HUES6 (cell line): Measurements from ENCODE around the gene NR3C2.
"Not testable (repeated sequence)": the region's sequence is repeated elsewhere in the genome, so short reads cannot be mapped to it uniquely, and the experiment has no call there.

Experiments
- H3K27ac ChIP-seq: 2 replicates; pipeline ENCODE4 v1.7.0; 2013; ENCODE audit warnings: low read depth, mild to moderate bottlenecking, low read length, inconsistent platforms
- H3K27me3 ChIP-seq: 2 replicates; pipeline ENCODE4 v1.6.1; 2013; ENCODE audit warnings: low read length; ENCODE audit not compliant: control insufficient read depth, insufficient read depth
- H3K36me3 ChIP-seq: 2 replicates; pipeline ENCODE4 v1.6.1; 2013; ENCODE audit warnings: low read length; ENCODE audit not compliant: control insufficient read depth, insufficient read depth
- H3K4me1 ChIP-seq: 2 replicates; pipeline ENCODE4 v1.6.1; 2013; ENCODE audit warnings: low read length; ENCODE audit not compliant: control insufficient read depth, insufficient read depth
- H3K4me3 ChIP-seq: 2 replicates; pipeline ENCODE4 v1.5.1; 2013; ENCODE audit warnings: low read depth, low read length
- H3K9ac ChIP-seq: one replicate; pipeline ENCODE4 v1.6.1; 2013; ENCODE audit warnings: mild to moderate bottlenecking, low read length
- H3K9me3 ChIP-seq: 2 replicates; pipeline ENCODE4 v1.6.1; 2013; ENCODE audit warnings: low read depth, low read length; ENCODE audit not compliant: control insufficient read depth, insufficient read depth

The NR3C2 gene

GRCh38 chr4:148141501-148141900, 300.7 kb downstream of the NR3C2 start:
- H3K4me1 ChIP-seq = no peaks in the 10 kb centered on the region
- no peaks in the 10 kb centered on the region for H3K9me3 ChIP-seq
- H3K9ac ChIP-seq = no peak overlapping the region
- H3K27me3 ChIP-seq = no peaks in the 10 kb centered on the region
- no peaks in the 10 kb centered on the region for H3K36me3 ChIP-seq
- no peak overlapping the region for H3K27ac ChIP-seq
- H3K4me3 ChIP-seq = no peak overlapping the region

- H3K36me3 ChIP-seq = no peaks in the 10 kb centered on the region
- no peak overlapping the region for H3K4me3 ChIP-seq
- H3K27ac ChIP-seq = no peak overlapping the region
- H3K9me3 ChIP-seq = peaks cover 30% of the 10 kb centered on the region
- H3K27me3 ChIP-seq = no peaks in the 10 kb centered on the region
- no peaks in the 10 kb centered on the region for H3K4me1 ChIP-seq
- H3K9ac ChIP-seq = no peak overlapping the region
These were observed 315.4 kb downstream of the NR3C2 start for GRCh38 chr4:148126825-148127224.

- no peak overlapping the region for H3K9ac ChIP-seq
- H3K27ac ChIP-seq = no peak overlapping the region
- no peaks in the 10 kb centered on the region for H3K4me1 ChIP-seq
- no peaks in the 10 kb centered on the region for H3K36me3 ChIP-seq
- H3K27me3 ChIP-seq = no peaks in the 10 kb centered on the region
- H3K4me3 ChIP-seq = no peak overlapping the region
- H3K9me3 ChIP-seq = peaks cover 32% of the 10 kb centered on the region
These were observed 317.7 kb downstream of the NR3C2 start for GRCh38 chr4:148124512-148124911.

- not testable (repeated sequence) for H3K9ac ChIP-seq, H3K27ac ChIP-seq
- H3K9me3 ChIP-seq = peaks cover 32% of the 10 kb centered on the region
These were observed 319.1 kb downstream of the NR3C2 start for GRCh38 chr4:148123161-148123560.

GRCh38 chr4:148120216-148120615, 322.0 kb downstream of the NR3C2 start:
- Histone ChIP-seq H3K4me3 (no peak overlapping the region), H3K9me3 (peaks cover 24% of the 10 kb centered on the region), H3K36me3 (no peaks in the 10 kb centered on the region), H3K4me1 (peaks cover 3% of the 10 kb centered on the region; the same call in 1 of the 2 replicates), H3K9ac (no peak overlapping the region), H3K27me3 (no peaks in the 10 kb centered on the region), H3K27ac (no peak overlapping the region)

More at GRCh38 chr4:148123161-148123560, 319.1 kb downstream of the NR3C2 start:
- not testable (repeated sequence) for H3K4me3 ChIP-seq, H3K27me3 ChIP-seq, H3K36me3 ChIP-seq, H3K4me1 ChIP-seq

- Histone ChIP-seq H3K27ac (no peak overlapping the region), H3K4me3 (no peak overlapping the region), H3K9ac (no peak overlapping the region)
These were observed 323.6 kb downstream of the NR3C2 start for GRCh38 chr4:148118633-148119032.

GRCh38 chr4:148118179-148118578, 324.0 kb downstream of the NR3C2 start:
- no peak overlapping the region for H3K9ac ChIP-seq
- no peaks in the 10 kb centered on the region for H3K36me3 ChIP-seq
- H3K27me3 ChIP-seq = no peaks in the 10 kb centered on the region
- H3K9me3 ChIP-seq = peaks cover 5% of the 10 kb centered on the region
- H3K4me3 ChIP-seq = no peak overlapping the region
- peaks cover 8% of the 10 kb centered on the region; the same call in 1 of the 2 replicates for H3K4me1 ChIP-seq
- H3K27ac ChIP-seq = no peak overlapping the region

More at GRCh38 chr4:148118633-148119032, 323.6 kb downstream of the NR3C2 start:
- Histone ChIP-seq H3K9me3 (peaks cover 9% of the 10 kb centered on the region), H3K27me3 (no peaks in the 10 kb centered on the region), H3K36me3 (no peaks in the 10 kb centered on the region), H3K4me1 (peaks cover 8% of the 10 kb centered on the region; the same call in 1 of the 2 replicates)

- Histone ChIP-seq H3K9me3 (peaks cover 2% of the 10 kb centered on the region; the same call in 1 of the 2 replicates), H3K27me3 (no peaks in the 10 kb centered on the region), H3K9ac (no peak overlapping the region), H3K4me1 (peaks cover 15% of the 10 kb centered on the region; the same call in 1 of the 2 replicates), H3K36me3 (no peaks in the 10 kb centered on the region), H3K27ac (no peak overlapping the region), H3K4me3 (no peak overlapping the region)
These were observed 325.2 kb downstream of the NR3C2 start for GRCh38 chr4:148116969-148117368.

GRCh38 chr4:148116264-148116663, 325.9 kb downstream of the NR3C2 start:
- no peak overlapping the region for H3K27ac ChIP-seq
- no peak overlapping the region for H3K9ac ChIP-seq
- peaks cover 2% of the 10 kb centered on the region; the same call in 1 of the 2 replicates for H3K9me3 ChIP-seq
- peaks cover 15% of the 10 kb centered on the region; the same call in 1 of the 2 replicates for H3K4me1 ChIP-seq
- H3K36me3 ChIP-seq = no peaks in the 10 kb centered on the region
- no peaks in the 10 kb centered on the region for H3K27me3 ChIP-seq
- no peak overlapping the region for H3K4me3 ChIP-seq

- no peak overlapping the region for H3K9ac ChIP-seq
- H3K27me3 ChIP-seq = no peaks in the 10 kb centered on the region
- no peak overlapping the region for H3K27ac ChIP-seq
- H3K4me1 ChIP-seq = peaks cover 15% of the 10 kb centered on the region; the same call in 1 of the 2 replicates
- no peaks in the 10 kb centered on the region for H3K36me3 ChIP-seq
- no peaks in the 10 kb centered on the region for H3K9me3 ChIP-seq
- H3K4me3 ChIP-seq = no peak overlapping the region
These were observed 327.8 kb downstream of the NR3C2 start for GRCh38 chr4:148114436-148114835.

- H3K27ac ChIP-seq = no peak overlapping the region
These were observed 329.8 kb downstream of the NR3C2 start for GRCh38 chr4:148112231-148112982.

More at GRCh38 chr4:148112231-148112982, 329.8 kb downstream of the NR3C2 start:
- H3K4me3 ChIP-seq = no peak overlapping the region
- no peaks in the 10 kb centered on the region for H3K36me3 ChIP-seq
- peaks cover 15% of the 10 kb centered on the region; the same call in 1 of the 2 replicates for H3K4me1 ChIP-seq
- no peaks in the 10 kb centered on the region for H3K9me3 ChIP-seq
- H3K9ac ChIP-seq = no peak overlapping the region
- no peaks in the 10 kb centered on the region for H3K27me3 ChIP-seq
